K562 (cell line): ENCODE measurements around the gene RPL22L1. TPM values are rescaled to one million over a fixed set of nuclear protein-coding genes. Genes with fewer than 3 reads are reported as not detected.

Experiments used
- ARID2 ChIP-seq: fragments of 450-650 bp; IDR thresholded peaks from 2 replicates; pipeline ENCODE4 v1.6.1; 2017; ENCODE audit warnings: antibody characterized with exemption, mild to moderate bottlenecking
- ASH1L ChIP-seq: fragments of 450-650 bp; IDR thresholded peaks from 2 replicates; pipeline ENCODE4 v1.6.1; 2018; ENCODE audit warnings: borderline replicate concordance, mild to moderate bottlenecking, low read depth; ENCODE audit not compliant: partially characterized antibody
- CHD4 ChIP-seq: fragments of 200-600 bp; sonication (generic); IDR thresholded peaks from 3 replicates; pipeline ENCODE4 v1.6.1; 2012; ENCODE audit warnings: low read depth, mild to moderate bottlenecking, mixed read lengths, low read length, inconsistent platforms; ENCODE audit not compliant: insufficient read depth, insufficient replicate concordance, poor library complexity, severe bottlenecking
- ETV5 ChIP-seq: sonication (generic); formaldehyde crosslinking; IDR thresholded peaks from 2 replicates; pipeline ENCODE4 v1.4.0; 2020; ENCODE audit warnings: low read depth, mild to moderate bottlenecking, missing genetic modification reagents
- GTF2F1 ChIP-seq: IDR thresholded peaks from 2 replicates; pipeline ENCODE4 v1.6.1; 2011; ENCODE audit warnings: low read depth, low read length, improper control_type of control experiment
- HMGN3 ChIP-seq: IDR thresholded peaks from 2 replicates; pipeline ENCODE4 v1.6.1; 2011; ENCODE audit warnings: borderline replicate concordance, low read depth, mild to moderate bottlenecking, mixed read lengths, low read length; ENCODE audit not compliant: insufficient read length; ENCODE audit errors: extremely low read depth
- HNRNPUL1 ChIP-seq: fragments of 200-400 bp; formaldehyde crosslinking; IDR thresholded peaks from 2 replicates; pipeline ENCODE4 v1.6.1; 2017; ENCODE audit warnings: low read length
- NR3C1 ChIP-seq: sonication (generic); formaldehyde crosslinking; IDR thresholded peaks from 2 replicates; pipeline ENCODE4 v1.8.1; 2022; ENCODE audit warnings: missing genetic modification reagents
- SIRT6 ChIP-seq: IDR thresholded peaks from one replicate; pipeline ENCODE4 v1.6.1; 2012; ENCODE audit warnings: low read depth, mild to moderate bottlenecking, control low read depth, inconsistent platforms, low read length, moderate library complexity
- ZFP30 ChIP-seq: fragments of 250-450 bp; sonication (Bioruptor Pico); IDR thresholded peaks from 2 replicates; pipeline ENCODE4 v1.8.0; 2022; ENCODE audit warnings: moderate library complexity, mild to moderate bottlenecking, inconsistent platforms, borderline replicate concordance
- ZNF134 ChIP-seq: fragments of 250-450 bp; sonication (Bioruptor Pico); conservative IDR thresholded peaks from 2 replicates; pipeline ENCODE4 v1.4.0; 2020
- ZNF175 ChIP-seq: fragments of 200-800 bp; sonication (Bioruptor generic); IDR thresholded peaks from 2 replicates; pipeline ENCODE4 v1.6.1; 2016; ENCODE audit warnings: low read depth, mild to moderate bottlenecking, missing genetic modification characterization, missing compliant biosample characterization
- ZNF76 ChIP-seq: fragments of 250-450 bp; sonication (Bioruptor Pico); IDR thresholded peaks from 2 replicates; pipeline ENCODE4 v1.4.0; 2020; ENCODE audit warnings: mild to moderate bottlenecking, moderate library complexity, borderline replicate concordance
- ZSCAN32 ChIP-seq: fragments of 450-650 bp; formaldehyde crosslinking; IDR thresholded peaks from 2 replicates; pipeline ENCODE4 v1.4.0; 2020; ENCODE audit warnings: mild to moderate bottlenecking, moderate library complexity
- polyA plus RNA-seq, 8 experiments: library from polyadenylated mRNA; depleted of rRNA in 4 of 8; stranded (reverse) in 5 of 8; unstranded in 3 of 8; fragments of >200 nt; fragmentation: Nextera tagmentation in 2 of 8; fragmentation: Illumina TruSeq in 1 of 8; extraction: Ambion mirVana in 2 of 8; extraction: Trizol in 1 of 8; gene quantifications; 2 replicates each; pipeline versions ENCODE4 v1.2.1 to v1.2.3, GENCODE V29; 2011 to 2014; ENCODE audit warnings: inconsistent platforms in 1 of 8, missing spikeins in 1 of 8
- total RNA-seq, 7 experiments: library from RNA; depleted of rRNA in 6 of 7; stranded (reverse); fragments of >200 nt in 6 of 7; fragmentation: Illumina TruSeq in 2 of 7; extraction: Trizol in 2 of 7; gene quantifications; 2 replicates each; pipeline versions ENCODE4 v1.2.1 to v1.2.3, GENCODE V29; 2011 to 2021; ENCODE audit warnings: low replicate concordance in 1 of 7
- TF ChIP-seq, protein P1 (sequence below): IDR thresholded peaks from 2 replicates; pipeline ENCODE4 v1.6.1; 2011; ENCODE audit warnings: borderline replicate concordance, low read depth, mild to moderate bottlenecking, moderate library complexity, low read length; ENCODE audit not compliant: insufficient read depth, poor library complexity, severe bottlenecking
- TF ChIP-seq, protein P2 (sequence below): fragments of 450-650 bp; conservative IDR thresholded peaks from 2 replicates; pipeline ENCODE4 v1.6.1; 2016; ENCODE audit warnings: missing genetic modification characterization, low read depth, mild to moderate bottlenecking, missing compliant biosample characterization, moderate library complexity
- TF ChIP-seq, protein P3 (sequence below): sonication (generic); formaldehyde crosslinking; IDR thresholded peaks from 2 replicates; pipeline ENCODE4 v1.8.0; 2022; ENCODE audit warnings: missing genetic modification reagents, mild to moderate bottlenecking, borderline replicate concordance
- TF ChIP-seq, protein P4 (sequence below): sonication (generic); IDR thresholded peaks from 2 replicates; pipeline ENCODE4 v1.6.1; 2016
- TF ChIP-seq, protein P5 (sequence below): sonication (generic); formaldehyde crosslinking; IDR thresholded peaks from 2 replicates; pipeline ENCODE4 v1.9.0; 2022; ENCODE audit warnings: mild to moderate bottlenecking, missing genetic modification reagents

The RPL22L1 gene
- total and polyA plus RNA-seq, 9 of the 15 experiments (the other 6 are each of a cell fraction or from before 2014, with no cell fraction given): 53.9 to 198 (median 108) TPM

DNA sequence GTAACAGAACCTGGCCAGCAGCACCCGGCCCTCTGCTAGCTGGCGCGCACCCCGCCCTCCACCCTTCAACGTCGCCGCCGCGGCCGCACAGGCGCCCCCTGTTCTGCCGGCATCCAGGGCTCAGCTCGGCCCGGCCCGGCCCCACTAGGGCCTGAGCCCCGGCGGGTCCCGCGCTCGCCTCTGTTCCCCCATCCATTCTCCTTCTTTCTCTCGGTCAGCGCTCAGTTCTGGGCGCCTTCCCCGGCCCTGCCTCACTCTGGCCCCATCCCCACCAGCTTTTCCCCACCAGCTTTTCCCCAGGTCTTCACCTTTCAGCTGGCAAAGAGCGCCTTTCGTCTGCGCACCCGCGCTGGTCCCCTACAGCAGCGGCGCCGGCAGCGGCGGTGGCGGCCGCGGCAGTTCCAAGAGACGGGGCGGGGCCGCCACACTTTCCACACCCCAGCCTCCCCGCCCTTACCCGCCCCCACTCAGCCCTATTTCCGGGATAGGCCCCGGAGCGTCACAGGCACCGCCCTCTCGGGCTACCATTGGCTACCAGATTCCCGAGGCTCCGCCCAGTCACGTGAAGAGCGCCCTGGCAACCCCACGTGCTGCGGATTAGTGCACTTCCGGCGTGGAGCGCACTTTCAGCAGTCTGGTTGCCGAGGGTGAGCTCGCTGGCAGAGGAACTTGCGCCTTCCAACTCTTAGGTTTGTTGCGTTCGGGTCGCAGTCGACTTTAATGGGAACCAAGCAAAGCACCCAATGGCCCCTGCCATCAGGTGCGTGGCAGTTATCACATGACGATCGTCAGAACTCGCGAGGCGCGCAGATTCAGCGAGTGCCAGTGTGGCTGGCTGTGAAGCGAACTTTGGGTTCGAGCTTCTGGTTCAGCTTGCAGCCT is 38.5 kb upstream of the RPL22L1 start, which contains the start of gene EIF5A2 (continued):
- TF ChIP-seq, protein P1, sequence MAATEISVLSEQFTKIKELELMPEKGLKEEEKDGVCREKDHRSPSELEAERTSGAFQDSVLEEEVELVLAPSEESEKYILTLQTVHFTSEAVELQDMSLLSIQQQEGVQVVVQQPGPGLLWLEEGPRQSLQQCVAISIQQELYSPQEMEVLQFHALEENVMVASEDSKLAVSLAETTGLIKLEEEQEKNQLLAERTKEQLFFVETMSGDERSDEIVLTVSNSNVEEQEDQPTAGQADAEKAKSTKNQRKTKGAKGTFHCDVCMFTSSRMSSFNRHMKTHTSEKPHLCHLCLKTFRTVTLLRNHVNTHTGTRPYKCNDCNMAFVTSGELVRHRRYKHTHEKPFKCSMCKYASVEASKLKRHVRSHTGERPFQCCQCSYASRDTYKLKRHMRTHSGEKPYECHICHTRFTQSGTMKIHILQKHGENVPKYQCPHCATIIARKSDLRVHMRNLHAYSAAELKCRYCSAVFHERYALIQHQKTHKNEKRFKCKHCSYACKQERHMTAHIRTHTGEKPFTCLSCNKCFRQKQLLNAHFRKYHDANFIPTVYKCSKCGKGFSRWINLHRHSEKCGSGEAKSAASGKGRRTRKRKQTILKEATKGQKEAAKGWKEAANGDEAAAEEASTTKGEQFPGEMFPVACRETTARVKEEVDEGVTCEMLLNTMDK: peak; percentile 3
- no peak for TF ChIP-seq ZNF76 (CRISPR knock-in tag)
- TF ChIP-seq SIRT6: no peak
- TF ChIP-seq ZNF175 (CRISPR knock-in tag): no peak
- TF ChIP-seq ETV5: peak; percentile 97
- TF ChIP-seq ZFP30 (CRISPR knock-in tag): no peak
- no peak for TF ChIP-seq NR3C1 (CRISPR knock-in tag)
- no peak for TF ChIP-seq CHD4
- no peak for TF ChIP-seq GTF2F1
- TF ChIP-seq, protein P2, sequence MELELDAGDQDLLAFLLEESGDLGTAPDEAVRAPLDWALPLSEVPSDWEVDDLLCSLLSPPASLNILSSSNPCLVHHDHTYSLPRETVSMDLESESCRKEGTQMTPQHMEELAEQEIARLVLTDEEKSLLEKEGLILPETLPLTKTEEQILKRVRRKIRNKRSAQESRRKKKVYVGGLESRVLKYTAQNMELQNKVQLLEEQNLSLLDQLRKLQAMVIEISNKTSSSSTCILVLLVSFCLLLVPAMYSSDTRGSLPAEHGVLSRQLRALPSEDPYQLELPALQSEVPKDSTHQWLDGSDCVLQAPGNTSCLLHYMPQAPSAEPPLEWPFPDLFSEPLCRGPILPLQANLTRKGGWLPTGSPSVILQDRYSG: no peak
- TF ChIP-seq, protein P3, sequence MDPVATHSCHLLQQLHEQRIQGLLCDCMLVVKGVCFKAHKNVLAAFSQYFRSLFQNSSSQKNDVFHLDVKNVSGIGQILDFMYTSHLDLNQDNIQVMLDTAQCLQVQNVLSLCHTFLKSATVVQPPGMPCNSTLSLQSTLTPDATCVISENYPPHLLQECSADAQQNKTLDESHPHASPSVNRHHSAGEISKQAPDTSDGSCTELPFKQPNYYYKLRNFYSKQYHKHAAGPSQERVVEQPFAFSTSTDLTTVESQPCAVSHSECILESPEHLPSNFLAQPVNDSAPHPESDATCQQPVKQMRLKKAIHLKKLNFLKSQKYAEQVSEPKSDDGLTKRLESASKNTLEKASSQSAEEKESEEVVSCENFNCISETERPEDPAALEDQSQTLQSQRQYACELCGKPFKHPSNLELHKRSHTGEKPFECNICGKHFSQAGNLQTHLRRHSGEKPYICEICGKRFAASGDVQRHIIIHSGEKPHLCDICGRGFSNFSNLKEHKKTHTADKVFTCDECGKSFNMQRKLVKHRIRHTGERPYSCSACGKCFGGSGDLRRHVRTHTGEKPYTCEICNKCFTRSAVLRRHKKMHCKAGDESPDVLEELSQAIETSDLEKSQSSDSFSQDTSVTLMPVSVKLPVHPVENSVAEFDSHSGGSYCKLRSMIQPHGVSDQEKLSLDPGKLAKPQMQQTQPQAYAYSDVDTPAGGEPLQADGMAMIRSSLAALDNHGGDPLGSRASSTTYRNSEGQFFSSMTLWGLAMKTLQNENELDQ: no peak
- TF ChIP-seq ZNF134 (CRISPR knock-in tag): no peak
- TF ChIP-seq ASH1L: no peak
- TF ChIP-seq HNRNPUL1: no peak
- TF ChIP-seq ARID2: no peak
- TF ChIP-seq HMGN3: peak; percentile 37
- TF ChIP-seq, protein P4, sequence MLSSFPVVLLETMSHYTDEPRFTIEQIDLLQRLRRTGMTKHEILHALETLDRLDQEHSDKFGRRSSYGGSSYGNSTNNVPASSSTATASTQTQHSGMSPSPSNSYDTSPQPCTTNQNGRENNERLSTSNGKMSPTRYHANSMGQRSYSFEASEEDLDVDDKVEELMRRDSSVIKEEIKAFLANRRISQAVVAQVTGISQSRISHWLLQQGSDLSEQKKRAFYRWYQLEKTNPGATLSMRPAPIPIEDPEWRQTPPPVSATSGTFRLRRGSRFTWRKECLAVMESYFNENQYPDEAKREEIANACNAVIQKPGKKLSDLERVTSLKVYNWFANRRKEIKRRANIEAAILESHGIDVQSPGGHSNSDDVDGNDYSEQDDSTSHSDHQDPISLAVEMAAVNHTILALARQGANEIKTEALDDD: no peak
- TF ChIP-seq, protein P5, sequence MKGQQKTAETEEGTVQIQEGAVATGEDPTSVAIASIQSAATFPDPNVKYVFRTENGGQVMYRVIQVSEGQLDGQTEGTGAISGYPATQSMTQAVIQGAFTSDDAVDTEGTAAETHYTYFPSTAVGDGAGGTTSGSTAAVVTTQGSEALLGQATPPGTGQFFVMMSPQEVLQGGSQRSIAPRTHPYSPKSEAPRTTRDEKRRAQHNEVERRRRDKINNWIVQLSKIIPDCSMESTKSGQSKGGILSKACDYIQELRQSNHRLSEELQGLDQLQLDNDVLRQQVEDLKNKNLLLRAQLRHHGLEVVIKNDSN (CRISPR knock-in tag): peak; percentile 98
- no peak for TF ChIP-seq ZSCAN32 (CRISPR knock-in tag)
